Epithelial cell of esophagus (primary cell): Measurements from ENCODE around the gene SERPIND1.

ENCODE experiments used
- DNase-seq: peaks from one replicate; pipeline ENCODE4 v3.0.0; 2010; ENCODE audit warnings: low read depth
- H3K4me3 ChIP-seq: 2 replicates; pipeline ENCODE4 v1.5.1; 2011; ENCODE audit warnings: mild to moderate bottlenecking, low read length, control low read depth
- CTCF ChIP-seq: IDR thresholded peaks from 2 replicates; pipeline ENCODE4 v1.5.1; 2011; ENCODE audit warnings: low read depth, mild to moderate bottlenecking, low read length, control low read depth, inconsistent platforms; ENCODE audit not compliant: insufficient read depth; ENCODE audit errors: missing control alignments

Gene SERPIND1

GRCh38 chr22:20811971-20812660 lies 38.2 kb downstream of the SERPIND1 start:
- H3K4me3 ChIP-seq = no peak overlapping the region
- TF ChIP-seq CTCF = no peak
- no peak for DNase-seq

- TF ChIP-seq CTCF = no peak
- no peak for DNase-seq
Measured at GRCh38 chr22:20813056-20813455, 39.1 kb downstream of the SERPIND1 start.

GRCh38 chr22:20814221-20814808 lies 40.4 kb downstream of the SERPIND1 start:
- no peak overlapping the region for H3K4me3 ChIP-seq
- no peak for TF ChIP-seq CTCF
- DNase-seq = no peak

More at GRCh38 chr22:20813056-20813455, 39.1 kb downstream of the SERPIND1 start:
- no peak overlapping the region for H3K4me3 ChIP-seq

- TF ChIP-seq CTCF = no peak
- no peak for DNase-seq
- H3K4me3 ChIP-seq = no peak overlapping the region
Measured at GRCh38 chr22:20815477-20816050, 41.7 kb downstream of the SERPIND1 start.

GRCh38 chr22:20816559-20816958 lies 42.6 kb downstream of the SERPIND1 start:
- H3K4me3 ChIP-seq = no peak overlapping the region
- no peak for DNase-seq
- no peak for TF ChIP-seq CTCF

- no peak for TF ChIP-seq CTCF
- DNase-seq = no peak
- H3K4me3 ChIP-seq = no peak overlapping the region
Measured at GRCh38 chr22:20818471-20818870, 44.6 kb downstream of the SERPIND1 start.
